Stomach (tissue), 9 donors: ENCODE results near the gene GLRA2. TPM values are rescaled to one million over a fixed set of nuclear protein-coding genes. Genes with fewer than 3 reads are reported as not detected.
"Not testable (repeated sequence)": the region's sequence is repeated elsewhere in the genome, so short reads cannot be mapped to it uniquely, and the experiment has no call there.

Experiments used
- DNase-seq, 2 donors: peaks; one replicate each; pipeline versions ENCODE4 v3.0.0 to v3.0.0-alpha.2; 2013 to 2019
- H3K27ac ChIP-seq, 5 donors: fragments of 200-600 bp in 4 of 5; sonication (generic) in 4 of 5; one replicate each; pipeline ENCODE4 v1.5.1; 2013 to 2019; ENCODE audit warnings: mild to moderate bottlenecking in 1 of 5, moderate library complexity in 1 of 5
- H3K27me3 ChIP-seq, 3 donors: fragments of 200-600 bp; sonication (generic); one replicate each; pipeline ENCODE4 v1.5.1; 2017 to 2019; ENCODE audit warnings: mixed run types in 1 of 3
- H3K36me3 ChIP-seq, 4 donors: fragments of 200-600 bp; sonication (generic); 1 replicate in 3 of 4; 2 replicates in 1 of 4; pipeline ENCODE4 v1.5.1; 2016 to 2019
- H3K4me1 ChIP-seq, 4 donors: fragments of 200-600 bp; sonication (generic); one replicate each; pipeline ENCODE4 v1.5.1; 2016 to 2019
- H3K4me3 ChIP-seq, 4 donors: fragments of 200-600 bp; sonication (generic) in 3 of 4; one replicate each; pipeline ENCODE4 v1.5.1; 2016 to 2019; ENCODE audit warnings: mild to moderate bottlenecking in 1 of 4
- H3K9me3 ChIP-seq, 4 donors: fragments of 200-600 bp; sonication (generic); one replicate each; pipeline ENCODE4 v1.5.1; 2016 to 2019
- CTCF ChIP-seq, 7 experiments: fragments of 450-650 bp in 4 of 7; fragments of 200-600 bp in 3 of 7; sonication (generic) in 3 of 7; IDR thresholded peaks; one replicate each; pipeline ENCODE4 v1.5.1; 2016 to 2019; ENCODE audit warnings: antibody characterized with exemption in 7 of 7, control low read depth in 2 of 7, mild to moderate bottlenecking in 1 of 7
- EP300 ChIP-seq: sonication (generic); formaldehyde crosslinking; IDR thresholded peaks from one replicate; pipeline ENCODE4 v1.6.1; 2017; ENCODE audit warnings: antibody characterized with exemption
- POLR2A ChIP-seq, 4 donors: fragments of 450-650 bp; IDR thresholded peaks; one replicate each; pipeline ENCODE4 v1.6.1; 2016; ENCODE audit warnings: antibody characterized with exemption in 4 of 4, control low read depth in 2 of 4, mild to moderate bottlenecking in 1 of 4, moderate library complexity in 1 of 4
- POLR2AphosphoS5 ChIP-seq, 3 donors: sonication (generic); formaldehyde crosslinking; IDR thresholded peaks; one replicate each; pipeline ENCODE4 v1.6.1; 2016; ENCODE audit warnings: antibody characterized with exemption in 3 of 3
- WGBS, 5 donors: extraction: QIAGEN DNeasy Blood & Tissue Kit in 3 of 5; methylation state at CpG; one replicate each; pipeline versions ENCODE4 v1.1.5 to v1.1.7; 2013 to 2018; 5-methylcytosine and 5-hydroxymethylcytosine counted together
- intact Hi-C: fragments of 100-400 bp; cut with DNase I; formaldehyde crosslinking; loops from one replicate; pipeline ENCODE4 v1.15.1; 2023; ENCODE audit warnings: low total_unique reads
- polyA plus RNA-seq, 3 donors: library from polyadenylated mRNA; stranded (reverse); fragments of 200-250 nt; gene quantifications; one replicate each; pipeline ENCODE4 v1.2.3, GENCODE V29; 2013
- total RNA-seq, 5 donors: library from RNA; depleted of rRNA; stranded (reverse); fragments of >200 nt; gene quantifications; one replicate each; pipeline versions ENCODE4 v1.1.0 to v1.2.3, GENCODE V29; 2014 to 2016
- donor health status: healthy with polysubstance abuse.
- donor health status: Bipolar disorder and iron deficiency.
- donor health status: healthy.

Gene GLRA2
- total and polyA plus RNA-seq, 8 donors, result 2.6 TPM; not detected in 7

DNA sequence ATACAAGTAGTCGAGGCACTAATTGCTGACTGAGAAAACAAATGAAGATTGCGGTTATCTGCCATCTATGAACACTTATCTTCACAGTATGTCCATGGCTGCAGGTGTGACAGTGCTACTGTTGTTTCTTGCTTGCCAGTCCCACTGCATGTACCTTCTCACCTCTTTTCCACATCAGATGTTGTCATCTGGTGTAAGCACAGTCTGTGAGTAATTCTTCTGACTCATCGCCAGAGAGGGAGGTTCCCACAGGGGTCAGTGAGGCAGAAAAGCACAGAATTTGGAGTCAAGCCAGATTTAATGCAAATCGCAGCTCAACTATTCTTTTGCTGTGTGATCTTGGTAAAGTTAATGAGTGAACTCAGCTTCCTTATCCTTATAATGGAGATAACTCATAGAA, 144.4 kb downstream of the GLRA2 start:
- H3K27me3 ChIP-seq, result no peaks in the 10 kb centered on the region
- TF ChIP-seq POLR2AphosphoS5 (IDR thresholded peaks at IDR 0.05), result peak in 1 of 3 donors; percentile 57
- TF ChIP-seq POLR2A (IDR thresholded peaks at IDR 0.05), result no peak
- no peaks in the 10 kb centered on the region for H3K36me3 ChIP-seq
- DNase-seq, result peak in 1 of 2 donors; percentile 80
- no peaks in the 10 kb centered on the region for H3K4me1 ChIP-seq
- H3K9me3 ChIP-seq, result no peaks in the 10 kb centered on the region
- WGBS, 5 donors, result 41 to 53% (median 50%) methylated on average over 4 of the region's 4 CpGs
- H3K27ac ChIP-seq, result no peak overlapping the region
- intact Hi-C loops, result no loop called here
- no peak overlapping the region for H3K4me3 ChIP-seq

- Histone ChIP-seq H3K36me3 (no peaks in the 10 kb centered on the region), H3K27me3 (no peaks in the 10 kb centered on the region), H3K9me3 (no peaks in the 10 kb centered on the region), H3K4me3 (no peak overlapping the region), H3K27ac (no peak overlapping the region), H3K4me1 (no peaks in the 10 kb centered on the region)
- intact Hi-C loops, result no loop called here
- TF ChIP-seq EP300 (no peak), POLR2AphosphoS5 (IDR thresholded peaks at IDR 0.05) (no peak), POLR2A (IDR thresholded peaks at IDR 0.05) (no peak), CTCF (IDR thresholded peaks at IDR 0.05) (no peak)
- WGBS, 5 donors, result 57 to 97% (median 78%) methylated on average over 1 of the region's 1 CpG
- DNase-seq, result no peak
These were observed 146.2 kb downstream of the GLRA2 start for GRCh38 chrX:14675500-14675899.

- WGBS, 5 donors, result 81 to 93% (median 82%) methylated on average over 1 of the region's 1 CpG
- intact Hi-C loops, result no loop called here
These were observed 147.1 kb downstream of the GLRA2 start for GRCh38 chrX:14676431-14676830.

GRCh38 chrX:14688331-14688730, 159.0 kb downstream of the GLRA2 start:
- H3K27me3 ChIP-seq, H3K4me3 ChIP-seq, H3K4me1 ChIP-seq, DNase-seq, intact Hi-C loops, H3K27ac ChIP-seq, H3K36me3 ChIP-seq: not testable (repeated sequence)
- peaks cover 0 to 10% (median 2%) of the 10 kb centered on the region in 4 donors for H3K9me3 ChIP-seq
- WGBS, 5 donors, result 85 to 96% (median 86%) methylated on average over 6 to 10 of the region's 10 CpGs

More at GRCh38 chrX:14676431-14676830, 147.1 kb downstream of the GLRA2 start:
- Histone ChIP-seq H3K4me3 (no peak overlapping the region), H3K4me1 (no peaks in the 10 kb centered on the region), H3K9me3 (no peaks in the 10 kb centered on the region), H3K36me3 (no peaks in the 10 kb centered on the region), H3K27me3 (no peaks in the 10 kb centered on the region), H3K27ac (no peak overlapping the region)
- no peak for TF ChIP-seq EP300
- no peak for TF ChIP-seq CTCF (IDR thresholded peaks at IDR 0.05)
- no peak for TF ChIP-seq POLR2A (IDR thresholded peaks at IDR 0.05)
- no peak for TF ChIP-seq POLR2AphosphoS5 (IDR thresholded peaks at IDR 0.05)
- no peak for DNase-seq

- no peaks in the 10 kb centered on the region for H3K36me3 ChIP-seq
- no peaks in the 10 kb centered on the region for H3K4me1 ChIP-seq
- intact Hi-C loops, result no loop called here
- peak in 1 of 2 donors; percentile 7 for DNase-seq
- H3K27ac ChIP-seq, result no peak overlapping the region
- TF ChIP-seq EP300 (no peak), POLR2A (IDR thresholded peaks at IDR 0.05) (no peak), POLR2AphosphoS5 (IDR thresholded peaks at IDR 0.05) (no peak), CTCF (IDR thresholded peaks at IDR 0.05) (no peak)
- 66 to 81% (median 76%) methylated on average over 8 of the region's 8 CpGs for WGBS, 5 donors
- no peaks in the 10 kb centered on the region for H3K27me3 ChIP-seq
- H3K9me3 ChIP-seq, result peaks cover 0 to 10% (median 2%) of the 10 kb centered on the region in 4 donors
- no peak overlapping the region for H3K4me3 ChIP-seq
These were observed 161.2 kb downstream of the GLRA2 start for GRCh38 chrX:14690553-14690952.
